ENCODE measurements around the gene CRYBG2. TPM values are rescaled to one million over a fixed set of nuclear protein-coding genes. Genes with fewer than 3 reads are reported as not detected.

CRYBG2 gene, protein sequence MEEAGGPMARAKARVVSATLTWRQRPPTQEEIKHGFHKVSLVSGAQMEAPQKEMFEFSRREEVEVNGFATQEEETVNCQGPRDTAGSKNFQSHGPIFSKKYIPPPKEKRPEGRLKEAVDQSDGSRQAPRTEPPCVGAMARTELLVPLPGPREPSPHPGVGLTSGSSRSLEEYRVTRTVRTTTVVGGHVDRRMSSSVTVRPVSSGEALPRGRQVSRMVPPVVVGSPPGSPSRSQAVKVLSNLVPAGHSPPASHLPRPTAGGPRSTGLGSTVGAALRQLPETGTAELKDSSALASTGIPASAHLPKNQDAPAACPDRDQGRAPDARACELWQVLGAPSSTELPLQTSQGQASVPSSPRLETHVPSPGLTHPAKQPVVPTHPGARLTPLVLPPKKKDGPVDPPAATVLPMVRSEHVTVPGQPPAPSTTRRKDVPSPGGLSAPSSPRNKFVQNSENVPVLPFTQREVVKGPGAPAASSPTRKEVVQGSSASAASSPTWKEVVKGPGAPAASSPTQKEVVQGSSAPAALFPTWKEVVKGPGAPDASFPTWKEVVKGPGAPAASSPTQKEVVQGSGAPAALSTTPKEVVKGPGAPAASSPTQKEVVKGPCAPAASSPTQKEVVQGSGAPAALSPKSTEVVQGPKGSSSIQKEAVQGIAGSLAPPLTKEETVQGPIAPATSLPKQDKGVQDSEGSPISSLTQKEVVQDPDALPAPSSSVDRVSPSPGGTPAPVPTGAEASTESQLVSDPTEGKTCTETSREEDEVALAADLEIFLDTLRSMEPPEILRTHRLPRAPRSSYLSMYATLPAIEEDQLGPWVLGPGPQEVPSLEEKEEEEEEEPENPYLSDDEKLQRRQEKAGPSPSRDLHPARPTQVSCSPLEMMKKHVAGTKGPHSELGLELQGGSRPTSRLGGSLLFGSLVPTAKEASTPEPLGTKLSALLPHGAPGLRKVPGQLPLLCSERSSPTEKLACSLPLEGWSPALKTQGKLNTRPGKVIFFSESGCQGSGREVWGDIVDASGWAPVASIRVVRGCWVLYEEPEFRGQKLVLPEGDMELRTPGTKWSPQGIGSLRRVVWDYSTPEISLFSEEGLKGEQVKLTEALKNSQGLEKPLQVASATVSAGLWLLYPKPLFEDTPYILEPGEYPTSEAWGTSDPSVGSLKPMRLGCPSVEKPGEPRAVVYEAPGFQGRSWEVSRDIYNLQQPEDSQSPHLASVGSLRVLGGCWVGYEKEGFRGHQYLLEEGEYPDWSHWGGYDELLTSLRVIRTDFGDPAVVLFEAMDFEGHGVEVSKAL (N-terminal part only)
- 2.7 and 18.6 TPM in 2 replicates for total RNA-seq

DNA sequence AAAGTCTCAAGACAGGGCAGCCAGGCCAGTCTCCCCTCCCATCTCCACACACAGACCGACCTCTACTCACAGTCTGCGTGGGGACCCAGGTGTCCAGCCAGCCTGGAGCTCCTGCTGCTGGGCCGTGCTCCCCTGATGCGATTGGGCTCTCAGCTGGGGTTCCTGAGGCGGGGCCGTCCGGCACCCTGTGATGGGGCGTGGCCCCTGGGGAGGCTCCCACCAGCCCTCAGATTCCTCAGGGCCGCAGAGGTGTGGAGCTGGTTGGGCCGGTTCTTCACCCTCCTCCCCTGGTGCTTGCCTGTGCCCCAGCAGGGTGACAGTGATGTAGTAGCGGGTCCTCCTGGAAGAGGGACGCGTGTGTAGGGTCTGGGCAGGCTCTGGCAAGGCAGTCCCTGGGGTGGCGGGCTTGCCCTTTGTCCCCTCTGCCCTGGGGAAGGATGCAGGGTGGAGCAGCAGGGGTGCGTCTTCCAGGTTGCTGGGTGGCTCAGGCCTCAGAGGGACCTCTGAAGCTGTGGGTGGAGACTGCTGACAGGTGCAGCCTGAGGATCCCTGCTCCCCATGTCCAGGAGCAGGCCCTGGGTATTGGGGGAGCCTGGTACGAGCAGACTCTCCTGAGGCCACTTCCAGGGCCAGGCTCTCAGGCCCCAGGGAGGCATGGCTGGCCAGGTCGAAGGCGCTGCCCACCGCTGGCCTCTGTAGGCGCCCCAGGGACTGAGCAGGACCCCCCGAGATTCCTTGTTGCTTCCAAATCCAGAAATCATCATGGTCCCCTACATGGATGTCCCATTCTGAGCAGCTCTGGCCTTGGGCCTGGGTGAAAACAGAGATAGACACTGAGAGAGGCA, at the start of gene CRYBG2:
Gene CRYBG2, minus strand, starts transcription at position 155 of the 845 bp plus-strand sequence. CDS start 7,473 bp downstream, outside the sequence.
- Histone ChIP-seq H3K36me3 (ENCODE audit: control insufficient read depth, insufficient read depth, low read length) (no peaks in the 10 kb centered on the region), H3K4me3 (ENCODE audit: low read depth, low read length) (no peak within 1 kb of the TSS), H3K27me3 (ENCODE audit: control insufficient read depth, insufficient read depth, low read length) (peaks cover 11% of the 10 kb centered on the region)
- TF ChIP-seq, protein P1, sequence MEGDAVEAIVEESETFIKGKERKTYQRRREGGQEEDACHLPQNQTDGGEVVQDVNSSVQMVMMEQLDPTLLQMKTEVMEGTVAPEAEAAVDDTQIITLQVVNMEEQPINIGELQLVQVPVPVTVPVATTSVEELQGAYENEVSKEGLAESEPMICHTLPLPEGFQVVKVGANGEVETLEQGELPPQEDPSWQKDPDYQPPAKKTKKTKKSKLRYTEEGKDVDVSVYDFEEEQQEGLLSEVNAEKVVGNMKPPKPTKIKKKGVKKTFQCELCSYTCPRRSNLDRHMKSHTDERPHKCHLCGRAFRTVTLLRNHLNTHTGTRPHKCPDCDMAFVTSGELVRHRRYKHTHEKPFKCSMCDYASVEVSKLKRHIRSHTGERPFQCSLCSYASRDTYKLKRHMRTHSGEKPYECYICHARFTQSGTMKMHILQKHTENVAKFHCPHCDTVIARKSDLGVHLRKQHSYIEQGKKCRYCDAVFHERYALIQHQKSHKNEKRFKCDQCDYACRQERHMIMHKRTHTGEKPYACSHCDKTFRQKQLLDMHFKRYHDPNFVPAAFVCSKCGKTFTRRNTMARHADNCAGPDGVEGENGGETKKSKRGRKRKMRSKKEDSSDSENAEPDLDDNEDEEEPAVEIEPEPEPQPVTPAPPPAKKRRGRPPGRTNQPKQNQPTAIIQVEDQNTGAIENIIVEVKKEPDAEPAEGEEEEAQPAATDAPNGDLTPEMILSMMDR (IDR thresholded peaks at IDR 0.05; ENCODE audit: insufficient read depth, low read length, poor library complexity, severe bottlenecking), result no peak
- no peak for DNase-seq (ENCODE audit: low read depth)

GRCh38 chr1:26403656-26404055, 49.7 kb upstream of the CRYBG2 start:
- TF ChIP-seq, protein P1 (IDR thresholded peaks at IDR 0.05; ENCODE audit: insufficient read depth, low read length, poor library complexity, severe bottlenecking), result no peak
- no peaks in the 10 kb centered on the region for H3K36me3 ChIP-seq (ENCODE audit: control insufficient read depth, insufficient read depth, low read length)
- peaks cover 4% of the 10 kb centered on the region for H3K27me3 ChIP-seq (ENCODE audit: control insufficient read depth, insufficient read depth, low read length)
- DNase-seq (ENCODE audit: low read depth), result no peak
- H3K4me3 ChIP-seq (ENCODE audit: low read depth, low read length), result no peak overlapping the region

GRCh38 chr1:26401891-26402290, 48.0 kb upstream of the CRYBG2 start:
- Histone ChIP-seq H3K36me3 (ENCODE audit: control insufficient read depth, insufficient read depth, low read length) (no peaks in the 10 kb centered on the region), H3K4me3 (ENCODE audit: low read depth, low read length) (no peak overlapping the region), H3K27me3 (ENCODE audit: control insufficient read depth, insufficient read depth, low read length) (peaks cover 4% of the 10 kb centered on the region)
- TF ChIP-seq, protein P1 (IDR thresholded peaks at IDR 0.05; ENCODE audit: insufficient read depth, low read length, poor library complexity, severe bottlenecking), result no peak
- no peak for DNase-seq (ENCODE audit: low read depth)

DNA sequence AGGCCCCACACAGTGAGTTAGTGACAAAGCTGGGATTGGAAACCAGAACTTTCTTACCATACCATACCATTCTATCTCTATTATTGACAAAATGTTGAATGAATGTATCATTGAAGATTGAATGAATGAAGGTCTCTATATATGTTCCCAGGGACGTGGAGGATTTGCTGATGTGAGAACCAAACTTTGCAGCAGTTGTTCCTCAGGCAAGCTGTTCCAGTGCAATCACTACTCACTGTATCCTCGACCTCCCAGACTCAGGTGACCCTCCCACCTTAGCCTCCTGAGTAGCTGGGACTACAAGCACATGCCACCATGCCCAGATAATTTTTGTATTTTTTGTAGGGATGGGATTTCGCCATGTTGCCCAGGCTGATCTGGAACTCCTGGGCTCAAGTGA, 45.1 kb upstream of the CRYBG2 start:
- TF ChIP-seq, protein P1 (IDR thresholded peaks at IDR 0.05; ENCODE audit: insufficient read depth, low read length, poor library complexity, severe bottlenecking), result no peak
- H3K27me3 ChIP-seq (ENCODE audit: control insufficient read depth, insufficient read depth, low read length), result peaks cover 4% of the 10 kb centered on the region
- no peak for DNase-seq (ENCODE audit: low read depth)
- H3K36me3 ChIP-seq (ENCODE audit: control insufficient read depth, insufficient read depth, low read length), result no peaks in the 10 kb centered on the region
- H3K4me3 ChIP-seq (ENCODE audit: low read depth, low read length), result no peak overlapping the region

- Histone ChIP-seq H3K27me3 (ENCODE audit: control insufficient read depth, insufficient read depth, low read length) (no peaks in the 10 kb centered on the region), H3K36me3 (ENCODE audit: control insufficient read depth, insufficient read depth, low read length) (no peaks in the 10 kb centered on the region), H3K4me3 (ENCODE audit: low read depth, low read length) (no peak overlapping the region)
- DNase-seq (ENCODE audit: low read depth), result no peak
- TF ChIP-seq, protein P1 (IDR thresholded peaks at IDR 0.05; ENCODE audit: insufficient read depth, low read length, poor library complexity, severe bottlenecking), result no peak
These were observed 41.8 kb upstream of the CRYBG2 start for GRCh38 chr1:26395754-26396153.

All from kidney epithelial cell (primary cell).